Measurements from ENCODE around the gene MX2. TPM values are rescaled to one million over a fixed set of nuclear protein-coding genes. Genes with fewer than 3 reads are reported as not detected.

The MX2 gene
- total RNA-seq, 4 donors from 2014 or later = 13.7 to 39.6 (median 16.3) TPM

DNA sequence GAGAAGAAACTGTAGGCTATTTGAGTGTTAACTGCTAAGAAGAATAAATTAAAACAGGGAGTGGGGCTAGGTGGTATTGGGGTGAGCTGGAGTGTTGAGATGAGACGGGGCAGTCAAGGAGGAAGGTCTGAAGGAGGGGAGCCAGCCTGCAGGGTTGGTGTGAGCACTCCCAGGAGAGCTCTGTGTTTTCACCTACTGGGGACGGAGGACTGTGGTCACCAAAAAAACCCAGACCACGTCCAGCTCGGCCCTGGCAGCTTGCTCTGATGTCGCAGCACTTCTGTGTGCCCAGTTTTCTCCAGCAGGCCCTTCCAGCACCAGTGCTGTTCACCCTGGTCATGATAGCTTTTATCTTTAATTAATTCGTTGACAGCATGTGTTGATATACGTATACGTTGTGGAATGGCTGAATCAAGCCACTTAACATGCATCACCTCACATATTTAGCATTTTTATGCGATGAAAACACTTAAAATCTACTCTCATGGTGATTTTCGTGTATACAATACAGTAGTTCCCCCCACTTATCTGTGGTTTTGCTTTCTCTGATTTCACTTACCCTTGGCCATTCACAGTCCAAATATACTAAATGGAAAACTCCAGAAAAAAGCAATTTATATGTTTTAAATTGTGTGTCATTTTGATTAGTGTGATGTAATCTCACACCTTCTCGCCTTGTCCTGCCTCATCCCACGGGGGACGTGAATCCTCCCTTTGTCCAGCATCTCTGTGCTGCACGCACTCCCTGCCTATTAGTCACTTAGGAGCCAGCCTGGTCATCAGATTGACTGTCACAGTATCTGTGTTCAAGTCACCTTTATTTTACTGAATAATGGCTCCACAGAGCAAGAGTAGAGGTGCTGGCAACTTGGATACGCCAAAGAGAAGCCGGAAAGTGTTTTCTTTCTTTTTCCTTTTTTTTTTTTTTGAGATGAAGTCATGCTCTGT lies 32.9 kb upstream of the MX2 start:
- no peak for DNase-seq
- H3K27ac ChIP-seq = no peak overlapping the region
- peaks cover 0 to 13% (median 0%) of the 10 kb centered on the region in 3 donors for H3K36me3 ChIP-seq
- no peaks in the 10 kb centered on the region for H3K27me3 ChIP-seq
- no peaks in the 10 kb centered on the region for H3K9me3 ChIP-seq
- no peak for TF ChIP-seq CTCF (IDR thresholded peaks at IDR 0.05)
- TF ChIP-seq POLR2A (IDR thresholded peaks at IDR 0.05) = no peak
- no peak overlapping the region for H3K4me3 ChIP-seq
- peaks cover 0 to 9% (median 2%) of the 10 kb centered on the region in 4 donors for H3K4me1 ChIP-seq

GRCh38 chr21:41333752-41334151 lies 28.1 kb upstream of the MX2 start:
- no peak for DNase-seq
- no peaks in the 10 kb centered on the region for H3K27me3 ChIP-seq
- H3K27ac ChIP-seq = no peak overlapping the region
- peaks cover 0 to 8% (median 0%) of the 10 kb centered on the region in 3 donors for H3K36me3 ChIP-seq
- TF ChIP-seq POLR2A (IDR thresholded peaks at IDR 0.05) = no peak
- TF ChIP-seq CTCF (IDR thresholded peaks at IDR 0.05) = no peak
- H3K4me3 ChIP-seq = no peak overlapping the region
- no peaks in the 10 kb centered on the region for H3K4me1 ChIP-seq
- H3K9me3 ChIP-seq = peaks cover 0 to 6% (median 2%) of the 10 kb centered on the region in 4 donors

GRCh38 chr21:41337515-41337914 lies 24.3 kb upstream of the MX2 start:
- H3K36me3 ChIP-seq = peaks cover 0 to 12% (median 0%) of the 10 kb centered on the region in 3 donors
- no peaks in the 10 kb centered on the region for H3K4me1 ChIP-seq
- no peak overlapping the region for H3K27ac ChIP-seq
- H3K27me3 ChIP-seq = no peaks in the 10 kb centered on the region
- no peak for TF ChIP-seq POLR2A (IDR thresholded peaks at IDR 0.05)
- TF ChIP-seq CTCF (IDR thresholded peaks at IDR 0.05) = no peak
- no peak for DNase-seq
- peaks cover 0 to 6% (median 2%) of the 10 kb centered on the region in 4 donors for H3K9me3 ChIP-seq
- H3K4me3 ChIP-seq = no peak overlapping the region

DNA sequence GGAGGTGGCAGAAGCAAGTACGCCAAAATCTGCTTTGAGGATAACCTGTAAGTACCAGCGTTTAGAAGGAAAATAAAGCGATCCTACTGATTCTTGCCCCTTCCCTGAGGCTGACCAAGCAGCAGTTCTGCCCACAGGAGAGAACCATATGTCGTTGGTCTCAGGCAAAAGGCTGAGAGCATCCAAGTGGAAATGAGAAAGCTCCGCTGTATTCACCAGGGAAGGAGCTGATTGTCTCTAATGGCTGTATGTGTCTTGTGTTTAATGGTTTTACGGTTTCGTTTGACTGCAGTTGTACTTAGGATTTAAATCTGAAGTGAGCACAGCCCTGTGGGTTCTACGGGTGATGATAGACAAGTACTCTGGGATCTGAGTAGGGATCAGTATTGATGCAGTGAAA lies 23.4 kb upstream of the MX2 start:
- peaks cover 0 to 13% (median 0%) of the 10 kb centered on the region in 3 donors for H3K36me3 ChIP-seq
- no peak overlapping the region for H3K4me3 ChIP-seq
- no peak for TF ChIP-seq CTCF (IDR thresholded peaks at IDR 0.05)
- no peak for TF ChIP-seq POLR2A (IDR thresholded peaks at IDR 0.05)
- no peaks in the 10 kb centered on the region for H3K27me3 ChIP-seq
- DNase-seq = no peak
- H3K4me1 ChIP-seq = no peaks in the 10 kb centered on the region
- H3K27ac ChIP-seq = no peak overlapping the region
- peaks cover 0 to 6% (median 2%) of the 10 kb centered on the region in 4 donors for H3K9me3 ChIP-seq

DNA sequence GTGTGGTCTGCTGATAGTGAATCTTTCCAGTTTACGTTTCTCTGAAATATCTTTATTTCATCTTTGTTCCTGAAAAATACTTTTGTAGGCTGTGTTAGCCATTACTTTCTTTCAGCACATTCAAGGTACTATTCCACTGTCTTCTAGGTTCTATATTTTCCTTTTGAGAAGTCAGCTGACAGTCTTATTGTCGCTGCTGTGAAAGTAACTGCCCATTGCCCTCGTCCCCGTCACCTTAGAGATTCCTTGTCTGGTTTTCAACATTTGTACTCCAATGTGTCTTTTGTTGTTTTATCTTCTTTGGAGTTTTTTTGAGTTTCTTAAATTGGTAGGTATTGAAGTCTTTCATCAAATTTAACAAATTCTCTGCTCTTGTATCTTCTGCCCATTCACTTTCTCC lies 19.8 kb upstream of the MX2 start:
- H3K4me3 ChIP-seq = no peak overlapping the region
- H3K27ac ChIP-seq = no peak overlapping the region
- no peaks in the 10 kb centered on the region for H3K27me3 ChIP-seq
- H3K4me1 ChIP-seq = no peaks in the 10 kb centered on the region
- no peak for TF ChIP-seq CTCF (IDR thresholded peaks at IDR 0.05)
- no peak for TF ChIP-seq POLR2A (IDR thresholded peaks at IDR 0.05)
- H3K36me3 ChIP-seq = peaks cover 0 to 11% (median 0%) of the 10 kb centered on the region in 3 donors
- no peaks in the 10 kb centered on the region for H3K9me3 ChIP-seq
- DNase-seq = no peak

All from Peyer's patch (tissue), 4 donors.